GM12875 (cell line): Measurements from ENCODE around the gene DAPK1.

Source experiments
- H3K4me3 ChIP-seq: one replicate; pipeline ENCODE4 v1.5.1; 2011; ENCODE audit warnings: low read depth, low read length, control low read depth
- CTCF ChIP-seq: IDR thresholded peaks from 2 replicates; pipeline ENCODE4 v1.5.1; 2011; ENCODE audit warnings: low read depth, mild to moderate bottlenecking, control low read depth, inconsistent platforms, low read length, moderate library complexity, borderline replicate concordance; ENCODE audit not compliant: insufficient read depth

DAPK1 gene

GRCh38 chr9:87707805-87708506, 210.3 kb downstream of the DAPK1 start:
- no peak for TF ChIP-seq CTCF
- H3K4me3 ChIP-seq: no peak overlapping the region

- no peak overlapping the region for H3K4me3 ChIP-seq
- TF ChIP-seq CTCF: no peak
These were observed 210.9 kb downstream of the DAPK1 start for GRCh38 chr9:87708546-87708945.

- no peak for TF ChIP-seq CTCF
- no peak overlapping the region for H3K4me3 ChIP-seq
These were observed 211.5 kb downstream of the DAPK1 start for GRCh38 chr9:87708986-87709728.

- TF ChIP-seq CTCF: no peak
- no peak overlapping the region for H3K4me3 ChIP-seq
These were observed 212.8 kb downstream of the DAPK1 start for GRCh38 chr9:87710443-87710842.

GRCh38 chr9:87711857-87712800, 214.5 kb downstream of the DAPK1 start:
- TF ChIP-seq CTCF: no peak
- H3K4me3 ChIP-seq: no peak overlapping the region

- no peak for TF ChIP-seq CTCF
- H3K4me3 ChIP-seq: no peak overlapping the region
These were observed 215.2 kb downstream of the DAPK1 start for GRCh38 chr9:87712801-87713277.
